GM12891 (cell line): ENCODE measurements around the gene SCRG1.

Source experiments
- POLR2A ChIP-seq: IDR thresholded peaks from 2 replicates; pipeline ENCODE4 v1.6.1; 2011; ENCODE audit warnings: low read depth, low read length, control low read depth
- POLR2AphosphoS5 ChIP-seq: IDR thresholded peaks from 2 replicates; pipeline ENCODE4 v1.6.1; 2011; ENCODE audit warnings: low read depth, low read length, control low read depth
- SPI1 ChIP-seq: IDR thresholded peaks from 2 replicates; pipeline ENCODE4 v1.6.1; 2011; ENCODE audit warnings: low read depth, low read length, control low read depth
- TAF1 ChIP-seq: IDR thresholded peaks from 2 replicates; pipeline ENCODE4 v1.6.1; 2011; ENCODE audit warnings: low read depth, low read length, control low read depth

DNA sequence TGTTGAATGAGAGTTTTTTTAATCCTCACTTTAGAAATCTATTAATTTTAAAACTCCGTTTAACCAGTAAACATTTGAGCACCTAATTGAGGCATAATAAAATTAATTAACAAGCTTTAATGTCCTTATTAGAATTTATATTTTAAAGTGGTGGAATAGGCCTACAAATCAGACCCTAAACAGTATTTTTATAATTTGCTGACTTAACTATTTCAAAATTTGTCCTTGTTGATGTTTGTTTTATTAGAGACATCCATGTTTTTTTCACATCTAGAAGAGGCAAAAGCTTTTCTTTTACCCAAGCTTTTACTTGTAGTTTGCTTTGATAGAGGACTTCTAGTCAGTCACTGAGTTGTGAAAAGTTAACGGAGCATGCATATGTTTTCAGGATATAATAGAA is 24.3 kb downstream of the SCRG1 start:
- TF ChIP-seq POLR2AphosphoS5 (no peak), SPI1 (no peak), TAF1 (no peak), POLR2A (no peak)
